Measurements from ENCODE around the gene SEMA3G.

SEMA3G gene

DNA sequence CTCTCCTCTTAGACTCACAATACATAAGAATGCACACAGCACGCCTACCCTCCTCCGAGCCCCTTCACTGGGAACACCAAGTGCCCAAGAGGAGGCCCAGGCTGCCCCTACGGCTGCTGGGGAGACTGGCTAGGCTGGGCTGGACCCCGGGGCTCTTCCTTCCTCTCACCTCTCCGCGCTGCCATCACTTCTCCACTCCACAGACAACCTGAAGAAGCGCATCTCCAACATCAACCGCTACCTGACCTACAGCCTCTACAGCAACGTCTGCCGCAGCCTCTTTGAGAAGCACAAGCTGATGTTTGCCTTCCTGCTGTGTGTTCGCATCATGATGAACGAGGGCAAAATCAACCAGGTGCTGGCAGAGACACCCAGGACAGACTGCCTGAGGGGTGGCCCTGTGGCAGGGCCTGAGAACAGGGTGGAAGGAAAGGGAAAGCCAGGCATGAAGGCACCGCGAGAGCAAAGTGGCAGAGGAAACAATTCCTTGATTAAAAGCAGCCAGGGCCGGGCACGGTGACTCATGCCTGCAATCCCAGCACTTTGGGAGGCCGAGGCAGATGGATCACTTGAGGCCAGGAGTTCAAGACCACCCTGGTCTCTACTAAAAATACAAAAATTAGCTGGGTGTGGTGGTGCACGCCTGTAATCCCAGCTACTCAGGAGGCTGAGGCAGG is 51.6 kb downstream of the SEMA3G start:
- Histone ChIP-seq H3K27ac (ENCODE audit: low read length) (no peak overlapping the region), H3K4me2 (ENCODE audit: insufficient read depth, low read length) (no peak overlapping the region), H3K4me1 (ENCODE audit: insufficient read depth, low read length) (no peaks in the 10 kb centered on the region), H3K9me3 (ENCODE audit: insufficient read depth, low read length, severe bottlenecking) (no peaks in the 10 kb centered on the region), H3K79me2 (ENCODE audit: insufficient read depth, low read length) (no peaks in the 10 kb centered on the region), H3K36me3 (ENCODE audit: insufficient read depth, low read length) (no peaks in the 10 kb centered on the region), H3K4me3 (ENCODE audit: low read depth in 1 of 2, low read length in 2 of 2) (no peak overlapping the region), H3K27me3 (ENCODE audit: insufficient read depth, low read length, poor library complexity) (no peaks in the 10 kb centered on the region), H2AFZ (ENCODE audit: low read depth, low read length) (no peak overlapping the region), H4K20me1 (ENCODE audit: insufficient read depth, low read length) (no peaks in the 10 kb centered on the region), H3K9ac (ENCODE audit: low read depth, low read length) (no peak overlapping the region)
- DNase-seq (no peak), ATAC-seq (ENCODE audit: insufficient read depth, low read depth) (no peak)
- TF ChIP-seq, protein P1, sequence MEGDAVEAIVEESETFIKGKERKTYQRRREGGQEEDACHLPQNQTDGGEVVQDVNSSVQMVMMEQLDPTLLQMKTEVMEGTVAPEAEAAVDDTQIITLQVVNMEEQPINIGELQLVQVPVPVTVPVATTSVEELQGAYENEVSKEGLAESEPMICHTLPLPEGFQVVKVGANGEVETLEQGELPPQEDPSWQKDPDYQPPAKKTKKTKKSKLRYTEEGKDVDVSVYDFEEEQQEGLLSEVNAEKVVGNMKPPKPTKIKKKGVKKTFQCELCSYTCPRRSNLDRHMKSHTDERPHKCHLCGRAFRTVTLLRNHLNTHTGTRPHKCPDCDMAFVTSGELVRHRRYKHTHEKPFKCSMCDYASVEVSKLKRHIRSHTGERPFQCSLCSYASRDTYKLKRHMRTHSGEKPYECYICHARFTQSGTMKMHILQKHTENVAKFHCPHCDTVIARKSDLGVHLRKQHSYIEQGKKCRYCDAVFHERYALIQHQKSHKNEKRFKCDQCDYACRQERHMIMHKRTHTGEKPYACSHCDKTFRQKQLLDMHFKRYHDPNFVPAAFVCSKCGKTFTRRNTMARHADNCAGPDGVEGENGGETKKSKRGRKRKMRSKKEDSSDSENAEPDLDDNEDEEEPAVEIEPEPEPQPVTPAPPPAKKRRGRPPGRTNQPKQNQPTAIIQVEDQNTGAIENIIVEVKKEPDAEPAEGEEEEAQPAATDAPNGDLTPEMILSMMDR (IDR thresholded peaks at IDR 0.05; ENCODE audit: borderline replicate concordance, extremely low read depth, low read length, poor library complexity, severe bottlenecking): no peak
- TF ChIP-seq EZH2 (IDR thresholded peaks at IDR 0.05; ENCODE audit: borderline replicate concordance, low read depth, low read length, severe bottlenecking): no peak

DNA sequence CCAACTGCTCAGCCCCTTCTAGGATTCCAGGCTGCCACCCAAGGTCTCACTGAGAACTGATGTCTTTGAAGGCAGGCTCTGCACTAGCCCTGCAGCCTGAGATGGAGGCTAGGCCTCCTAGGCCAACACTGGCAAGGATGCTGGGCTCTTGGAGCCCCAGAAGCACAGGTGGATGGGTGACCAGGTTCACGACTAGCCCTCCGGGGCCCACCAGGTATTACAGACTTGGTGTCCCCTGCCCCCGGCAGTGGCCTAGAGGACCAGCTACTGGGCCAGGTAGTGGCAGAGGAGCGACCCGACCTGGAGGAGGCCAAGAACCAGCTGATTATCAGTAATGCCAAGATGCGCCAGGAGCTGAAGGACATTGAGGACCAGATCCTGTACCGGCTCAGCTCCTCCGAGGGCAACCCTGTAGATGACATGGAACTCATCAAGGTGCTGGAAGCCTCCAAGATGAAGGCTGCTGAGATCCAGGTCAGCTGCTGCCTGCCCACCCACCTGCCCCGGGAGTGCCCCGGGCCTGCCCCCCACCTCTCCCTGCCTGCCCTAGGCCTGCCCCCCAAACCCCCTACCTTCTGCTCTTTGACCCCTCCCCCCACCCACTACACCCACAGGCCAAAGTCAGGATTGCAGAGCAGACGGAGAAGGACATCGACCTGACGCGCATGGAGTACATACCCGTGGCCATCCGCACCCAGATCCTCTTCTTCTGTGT is 52.5 kb downstream of the SEMA3G start:
- H3K27me3 ChIP-seq (ENCODE audit: insufficient read depth, low read length, poor library complexity): no peaks in the 10 kb centered on the region
- H3K9ac ChIP-seq (ENCODE audit: low read depth, low read length): no peak overlapping the region
- TF ChIP-seq, protein P1 (IDR thresholded peaks at IDR 0.05; ENCODE audit: borderline replicate concordance, extremely low read depth, low read length, poor library complexity, severe bottlenecking): no peak
- TF ChIP-seq EZH2 (IDR thresholded peaks at IDR 0.05; ENCODE audit: borderline replicate concordance, low read depth, low read length, severe bottlenecking): no peak
- no peaks in the 10 kb centered on the region for H3K79me2 ChIP-seq (ENCODE audit: insufficient read depth, low read length)
- no peak overlapping the region for H3K4me3 ChIP-seq (ENCODE audit: low read depth in 1 of 2, low read length in 2 of 2)
- no peak overlapping the region for H3K4me2 ChIP-seq (ENCODE audit: insufficient read depth, low read length)
- no peak overlapping the region for H3K27ac ChIP-seq (ENCODE audit: low read length)
- no peaks in the 10 kb centered on the region for H3K4me1 ChIP-seq (ENCODE audit: insufficient read depth, low read length)
- no peak overlapping the region for H2AFZ ChIP-seq (ENCODE audit: low read depth, low read length)
- H3K36me3 ChIP-seq (ENCODE audit: insufficient read depth, low read length): no peaks in the 10 kb centered on the region
- H4K20me1 ChIP-seq (ENCODE audit: insufficient read depth, low read length): no peaks in the 10 kb centered on the region
- no peak for DNase-seq
- H3K9me3 ChIP-seq (ENCODE audit: insufficient read depth, low read length, severe bottlenecking): no peaks in the 10 kb centered on the region
- ATAC-seq (ENCODE audit: insufficient read depth, low read depth): no peak

DNA sequence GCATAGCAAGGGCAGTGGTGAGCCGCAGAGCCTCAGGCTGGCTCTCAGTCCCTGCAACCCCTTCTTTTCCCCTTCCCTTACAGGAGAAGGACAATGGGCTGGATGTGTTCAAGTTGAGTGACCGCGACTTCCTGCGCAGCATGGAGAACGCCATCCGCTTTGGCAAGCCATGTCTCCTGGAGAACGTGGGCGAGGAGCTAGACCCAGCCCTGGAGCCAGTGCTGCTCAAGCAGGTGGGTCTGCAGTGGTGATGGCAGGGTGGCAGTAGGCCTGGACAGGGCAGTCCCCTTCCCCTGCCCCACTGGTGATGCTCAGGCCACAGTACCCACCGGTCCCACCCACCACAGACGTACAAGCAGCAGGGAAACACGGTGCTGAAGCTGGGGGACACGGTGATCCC is 53.8 kb downstream of the SEMA3G start:
- Histone ChIP-seq H3K9ac (ENCODE audit: low read depth, low read length) (no peak overlapping the region), H3K27me3 (ENCODE audit: insufficient read depth, low read length, poor library complexity) (no peaks in the 10 kb centered on the region), H3K36me3 (ENCODE audit: insufficient read depth, low read length) (no peaks in the 10 kb centered on the region), H3K79me2 (ENCODE audit: insufficient read depth, low read length) (no peaks in the 10 kb centered on the region), H3K9me3 (ENCODE audit: insufficient read depth, low read length, severe bottlenecking) (no peaks in the 10 kb centered on the region), H4K20me1 (ENCODE audit: insufficient read depth, low read length) (no peaks in the 10 kb centered on the region; the same call in 1 of the 2 replicates), H3K4me1 (ENCODE audit: insufficient read depth, low read length) (no peaks in the 10 kb centered on the region), H3K27ac (ENCODE audit: low read length) (no peak overlapping the region), H2AFZ (ENCODE audit: low read depth, low read length) (no peak overlapping the region), H3K4me3 (ENCODE audit: low read depth in 1 of 2, low read length in 2 of 2) (no peak overlapping the region), H3K4me2 (ENCODE audit: insufficient read depth, low read length) (no peak overlapping the region)
- no peak for DNase-seq
- ATAC-seq (ENCODE audit: insufficient read depth, low read depth): no peak
- TF ChIP-seq, protein P1 (IDR thresholded peaks at IDR 0.05; ENCODE audit: borderline replicate concordance, extremely low read depth, low read length, poor library complexity, severe bottlenecking): no peak
